Measurements from ENCODE around the gene JMJD1C.
A peak's percentile ranks its signal among the peaks of the same experiment; 100 is the strongest.

JMJD1C gene, protein sequence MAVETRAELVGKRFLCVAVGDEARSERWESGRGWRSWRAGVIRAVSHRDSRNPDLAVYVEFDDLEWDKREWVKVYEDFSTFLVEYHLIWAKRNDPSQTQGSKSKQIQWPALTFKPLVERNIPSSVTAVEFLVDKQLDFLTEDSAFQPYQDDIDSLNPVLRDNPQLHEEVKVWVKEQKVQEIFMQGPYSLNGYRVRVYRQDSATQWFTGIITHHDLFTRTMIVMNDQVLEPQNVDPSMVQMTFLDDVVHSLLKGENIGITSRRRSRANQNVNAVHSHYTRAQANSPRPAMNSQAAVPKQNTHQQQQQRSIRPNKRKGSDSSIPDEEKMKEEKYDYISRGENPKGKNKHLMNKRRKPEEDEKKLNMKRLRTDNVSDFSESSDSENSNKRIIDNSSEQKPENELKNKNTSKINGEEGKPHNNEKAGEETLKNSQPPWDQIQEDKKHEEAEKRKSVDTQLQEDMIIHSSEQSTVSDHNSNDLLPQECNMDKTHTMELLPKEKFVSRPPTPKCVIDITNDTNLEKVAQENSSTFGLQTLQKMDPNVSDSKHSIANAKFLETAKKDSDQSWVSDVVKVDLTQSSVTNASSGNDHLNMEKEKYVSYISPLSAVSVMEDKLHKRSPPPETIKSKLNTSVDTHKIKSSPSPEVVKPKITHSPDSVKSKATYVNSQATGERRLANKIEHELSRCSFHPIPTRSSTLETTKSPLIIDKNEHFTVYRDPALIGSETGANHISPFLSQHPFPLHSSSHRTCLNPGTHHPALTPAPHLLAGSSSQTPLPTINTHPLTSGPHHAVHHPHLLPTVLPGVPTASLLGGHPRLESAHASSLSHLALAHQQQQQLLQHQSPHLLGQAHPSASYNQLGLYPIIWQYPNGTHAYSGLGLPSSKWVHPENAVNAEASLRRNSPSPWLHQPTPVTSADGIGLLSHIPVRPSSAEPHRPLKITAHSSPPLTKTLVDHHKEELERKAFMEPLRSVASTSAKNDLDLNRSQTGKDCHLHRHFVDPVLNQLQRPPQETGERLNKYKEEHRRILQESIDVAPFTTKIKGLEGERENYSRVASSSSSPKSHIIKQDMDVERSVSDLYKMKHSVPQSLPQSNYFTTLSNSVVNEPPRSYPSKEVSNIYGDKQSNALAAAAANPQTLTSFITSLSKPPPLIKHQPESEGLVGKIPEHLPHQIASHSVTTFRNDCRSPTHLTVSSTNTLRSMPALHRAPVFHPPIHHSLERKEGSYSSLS (N-terminal part only)

DNA sequence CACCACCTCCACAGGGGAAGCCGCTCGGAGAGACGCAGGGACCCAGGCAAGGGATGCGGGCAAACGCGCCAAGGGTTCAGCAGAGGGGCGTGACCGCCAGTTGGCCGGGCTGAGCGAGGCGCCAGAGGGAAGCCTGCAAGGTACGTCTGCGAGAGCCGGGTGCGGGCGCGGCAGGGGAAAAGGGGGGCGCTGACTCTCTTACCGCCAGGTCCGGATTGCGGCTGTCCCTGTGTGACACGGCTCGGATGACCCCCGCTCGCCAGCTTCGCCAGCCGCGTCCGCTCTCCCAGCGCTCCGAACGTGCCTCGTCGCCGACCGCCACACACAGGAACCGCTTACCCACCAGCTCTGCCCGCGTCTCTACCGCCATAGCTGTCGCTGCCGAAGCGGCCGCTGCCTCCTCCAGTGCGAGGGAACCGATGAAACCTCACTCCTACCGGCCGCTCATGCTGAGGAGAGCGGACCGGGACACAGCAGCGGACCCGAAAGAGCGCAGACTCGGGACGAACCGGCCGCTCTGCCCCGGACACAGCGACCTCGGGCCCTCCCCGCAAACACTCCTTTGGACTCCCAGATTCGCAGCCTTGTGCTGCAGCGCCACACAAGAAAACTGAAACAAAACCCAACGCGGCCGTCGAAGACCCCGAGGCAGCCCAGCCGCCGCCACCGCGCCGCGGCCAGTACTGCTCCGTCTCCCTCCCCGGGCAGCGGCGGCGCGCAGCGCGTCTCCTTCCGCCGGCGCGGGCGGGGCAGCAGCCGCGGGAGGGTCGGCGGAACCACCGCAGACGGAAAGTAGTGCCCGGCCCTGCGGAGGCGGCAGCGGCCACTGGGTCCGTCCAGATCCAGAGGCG, at the start of gene JMJD1C:
Gene JMJD1C, minus strand, starts transcription at position 685 of the 851 bp plus-strand sequence. Its CDS starts 315 bp downstream, at position 370.
- Histone ChIP-seq H3K27ac (ENCODE audit: low read length) (peak within 1 kb of the TSS; percentile 17; the same call in 1 of the 2 replicates), H3K27me3 (ENCODE audit: low read depth, low read length) (no peaks in the 10 kb centered on the region), H3K9ac (ENCODE audit: low read length) (peak within 1 kb of the TSS; percentile 74), H2AFZ (ENCODE audit: low read depth, low read length) (peak within 1 kb of the TSS; percentile 60; the same call in 1 of the 2 replicates), H3K9me3 (ENCODE audit: insufficient read depth, low read length) (no peaks in the 10 kb centered on the region), H3K4me1 (ENCODE audit: low read length) (peaks cover 16% of the 10 kb centered on the region; the same call in 1 of the 2 replicates), H3K4me3 (ENCODE audit: low read length) (peak within 1 kb of the TSS; percentile 92), H3K4me2 (ENCODE audit: low read length) (peak within 1 kb of the TSS; percentile 67), H4K20me1 (ENCODE audit: insufficient read depth, low read length) (peaks cover 13% of the 10 kb centered on the region), H3K79me2 (ENCODE audit: low read length) (peaks cover 7% of the 10 kb centered on the region), H3K36me3 (replicated peaks; ENCODE audit: low read depth, low read length) (no peaks in the 10 kb centered on the region)
- TF ChIP-seq EZH2phosphoT487 (IDR thresholded peaks at IDR 0.05; ENCODE audit: low read depth) = no peak
- TF ChIP-seq, protein P1, sequence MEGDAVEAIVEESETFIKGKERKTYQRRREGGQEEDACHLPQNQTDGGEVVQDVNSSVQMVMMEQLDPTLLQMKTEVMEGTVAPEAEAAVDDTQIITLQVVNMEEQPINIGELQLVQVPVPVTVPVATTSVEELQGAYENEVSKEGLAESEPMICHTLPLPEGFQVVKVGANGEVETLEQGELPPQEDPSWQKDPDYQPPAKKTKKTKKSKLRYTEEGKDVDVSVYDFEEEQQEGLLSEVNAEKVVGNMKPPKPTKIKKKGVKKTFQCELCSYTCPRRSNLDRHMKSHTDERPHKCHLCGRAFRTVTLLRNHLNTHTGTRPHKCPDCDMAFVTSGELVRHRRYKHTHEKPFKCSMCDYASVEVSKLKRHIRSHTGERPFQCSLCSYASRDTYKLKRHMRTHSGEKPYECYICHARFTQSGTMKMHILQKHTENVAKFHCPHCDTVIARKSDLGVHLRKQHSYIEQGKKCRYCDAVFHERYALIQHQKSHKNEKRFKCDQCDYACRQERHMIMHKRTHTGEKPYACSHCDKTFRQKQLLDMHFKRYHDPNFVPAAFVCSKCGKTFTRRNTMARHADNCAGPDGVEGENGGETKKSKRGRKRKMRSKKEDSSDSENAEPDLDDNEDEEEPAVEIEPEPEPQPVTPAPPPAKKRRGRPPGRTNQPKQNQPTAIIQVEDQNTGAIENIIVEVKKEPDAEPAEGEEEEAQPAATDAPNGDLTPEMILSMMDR (IDR thresholded peaks at IDR 0.05; ENCODE audit: low read depth, low read length) = no peak; the same call in 1 of the 2 replicates

DNA sequence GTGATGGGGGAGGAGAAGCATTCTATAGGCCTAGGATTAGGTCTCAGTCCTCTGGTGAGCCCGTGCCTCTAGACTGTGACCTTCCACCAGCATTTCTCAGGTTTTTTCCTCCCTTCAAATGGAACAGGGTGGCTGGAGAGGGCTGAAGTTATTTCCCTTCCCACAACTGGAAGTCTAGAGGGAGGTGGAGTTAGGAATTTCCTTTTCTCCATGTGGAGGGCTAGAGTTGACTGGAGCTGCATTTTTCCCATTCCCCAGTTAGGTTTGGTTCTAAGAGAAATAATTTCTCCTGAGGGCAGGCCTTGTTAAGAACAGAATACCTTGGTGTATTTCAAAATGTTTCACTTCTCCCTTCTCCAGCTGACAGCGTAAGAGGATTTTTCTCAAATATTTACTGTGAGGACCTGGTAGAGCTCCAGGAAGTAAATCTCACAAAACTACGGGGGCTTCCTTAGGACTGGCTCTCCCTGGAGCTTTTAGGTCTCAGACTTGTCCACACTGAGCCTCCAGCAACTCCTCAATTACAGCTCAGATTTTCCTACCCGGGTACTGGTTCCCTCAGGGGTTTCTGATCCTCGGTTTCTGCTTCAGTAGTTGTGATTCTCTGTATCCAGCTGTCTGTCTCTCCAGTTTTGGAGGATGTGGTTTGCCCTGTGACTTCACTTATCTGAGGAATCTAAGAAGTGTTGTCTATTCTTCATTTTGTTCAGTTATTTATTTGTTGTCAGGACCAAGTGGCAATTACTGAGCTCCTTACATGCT, 49.4 kb upstream of the JMJD1C start:
- no peak overlapping the region for H3K9ac ChIP-seq (ENCODE audit: low read length)
- peaks cover 6% of the 10 kb centered on the region; the same call in 1 of the 2 replicates for H3K9me3 ChIP-seq (ENCODE audit: insufficient read depth, low read length)
- TF ChIP-seq, protein P1 (IDR thresholded peaks at IDR 0.05; ENCODE audit: low read depth, low read length) = no peak
- no peak for TF ChIP-seq EZH2phosphoT487 (IDR thresholded peaks at IDR 0.05; ENCODE audit: low read depth)
- H3K4me2 ChIP-seq (ENCODE audit: low read length) = no peak overlapping the region
- peaks cover 89% of the 10 kb centered on the region for H3K79me2 ChIP-seq (ENCODE audit: low read length)
- H3K36me3 ChIP-seq (replicated peaks; ENCODE audit: low read depth, low read length) = no peaks in the 10 kb centered on the region
- no peaks in the 10 kb centered on the region for H4K20me1 ChIP-seq (ENCODE audit: insufficient read depth, low read length)
- no peak overlapping the region for H3K27ac ChIP-seq (ENCODE audit: low read length)
- no peaks in the 10 kb centered on the region for H3K27me3 ChIP-seq (ENCODE audit: low read depth, low read length)
- no peak overlapping the region for H2AFZ ChIP-seq (ENCODE audit: low read depth, low read length)
- peaks cover 15% of the 10 kb centered on the region for H3K4me1 ChIP-seq (ENCODE audit: low read length)
- H3K4me3 ChIP-seq (ENCODE audit: low read length) = no peak overlapping the region

DNA sequence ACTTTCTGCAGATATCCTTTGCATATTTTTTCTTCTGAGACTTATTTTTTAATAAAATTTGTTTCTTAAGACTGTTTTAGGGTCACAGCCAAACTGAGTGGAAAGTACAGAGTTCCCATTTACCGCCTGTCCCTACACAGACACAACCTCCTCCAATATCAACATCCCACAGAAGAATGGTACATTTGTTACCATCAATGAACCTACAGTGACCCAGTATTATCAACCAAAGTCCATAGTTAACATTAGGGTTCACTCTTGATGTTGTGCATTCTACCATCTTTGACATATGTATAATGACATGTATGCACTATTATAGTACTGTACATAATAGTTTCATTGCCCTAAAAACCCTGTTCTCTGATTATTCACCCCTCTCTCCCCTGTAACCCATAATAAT, 40.8 kb upstream of the JMJD1C start:
- Histone ChIP-seq H3K27ac (ENCODE audit: low read length) (no peak overlapping the region), H3K9me3 (ENCODE audit: insufficient read depth, low read length) (no peaks in the 10 kb centered on the region), H4K20me1 (ENCODE audit: insufficient read depth, low read length) (peaks cover 7% of the 10 kb centered on the region), H3K36me3 (replicated peaks; ENCODE audit: low read depth, low read length) (no peaks in the 10 kb centered on the region), H2AFZ (ENCODE audit: low read depth, low read length) (no peak overlapping the region), H3K9ac (ENCODE audit: low read length) (no peak overlapping the region), H3K4me1 (ENCODE audit: low read length) (no peaks in the 10 kb centered on the region), H3K4me3 (ENCODE audit: low read length) (no peak overlapping the region), H3K27me3 (ENCODE audit: low read depth, low read length) (no peaks in the 10 kb centered on the region), H3K4me2 (ENCODE audit: low read length) (no peak overlapping the region), H3K79me2 (ENCODE audit: low read length) (peaks cover 24% of the 10 kb centered on the region)
- TF ChIP-seq, protein P1 (IDR thresholded peaks at IDR 0.05; ENCODE audit: low read depth, low read length) = no peak
- no peak for TF ChIP-seq EZH2phosphoT487 (IDR thresholded peaks at IDR 0.05; ENCODE audit: low read depth)
